Loucy (cell line): ENCODE results near the gene SLC35B3.
"Not testable (repeated sequence)": the region's sequence is repeated elsewhere in the genome, so short reads cannot be mapped to it uniquely, and the experiment has no call there.

Source experiments
- H2AFZ ChIP-seq: fragments of 200-600 bp; sonication (generic); 2 replicates; pipeline ENCODE4 v1.6.0; 2016; ENCODE audit warnings: antibody characterized with exemption, mild to moderate bottlenecking, low read length, moderate library complexity
- H3F3A ChIP-seq: fragments of 200-600 bp; 2 replicates; pipeline ENCODE4 v1.6.0; 2016; ENCODE audit warnings: antibody characterized with exemption, low read depth, mild to moderate bottlenecking
- H3K27me3 ChIP-seq: fragments of 200-600 bp; sonication (generic); 2 replicates; pipeline ENCODE4 v1.6.1; 2014; ENCODE audit warnings: low read length, mild to moderate bottlenecking; ENCODE audit not compliant: insufficient read depth, poor library complexity, severe bottlenecking
- H3K36me3 ChIP-seq: fragments of 200-600 bp; sonication (generic); 2 replicates; pipeline ENCODE4 v1.6.1; 2016; ENCODE audit warnings: low read length; ENCODE audit not compliant: insufficient read depth
- H3K4me1 ChIP-seq: fragments of 200-600 bp; sonication (generic); 2 replicates; pipeline ENCODE4 v1.5.1; 2014; ENCODE audit warnings: low read length, mild to moderate bottlenecking; ENCODE audit not compliant: insufficient read depth, poor library complexity, severe bottlenecking
- H3K4me2 ChIP-seq: fragments of 200-600 bp; sonication (generic); 2 replicates; pipeline ENCODE4 v1.6.0; 2014; ENCODE audit warnings: antibody characterized with exemption, low read length, low read depth, mild to moderate bottlenecking; ENCODE audit not compliant: poor library complexity, severe bottlenecking
- H3K4me3 ChIP-seq: fragments of 200-600 bp; sonication (generic); 2 replicates; pipeline ENCODE4 v1.5.1; 2014; ENCODE audit warnings: low read length, mild to moderate bottlenecking, mixed read lengths; ENCODE audit not compliant: poor library complexity, severe bottlenecking
- H3K79me2 ChIP-seq: fragments of 200-600 bp; sonication (generic); 2 replicates; pipeline ENCODE4 v1.6.1; 2014; ENCODE audit warnings: low read length; ENCODE audit not compliant: insufficient read depth
- H3K9ac ChIP-seq: fragments of 200-600 bp; sonication (generic); 2 replicates; pipeline ENCODE4 v1.6.0; 2014; ENCODE audit warnings: mild to moderate bottlenecking, low read depth, low read length, moderate library complexity; ENCODE audit not compliant: poor library complexity, severe bottlenecking
- H3K9me2 ChIP-seq: fragments of 200-600 bp; sonication (generic); replicated peaks from 2 replicates; pipeline ENCODE4 v1.6.1; 2016; ENCODE audit warnings: low read depth, low read length, mixed read lengths
- H3K9me3 ChIP-seq: fragments of 200-600 bp; sonication (generic); 2 replicates; pipeline ENCODE4 v1.6.1; 2014; ENCODE audit warnings: mild to moderate bottlenecking, antibody characterized with exemption, low read length, low read depth; ENCODE audit not compliant: insufficient read depth
- H4K20me1 ChIP-seq: fragments of 200-600 bp; sonication (generic); 2 replicates; pipeline ENCODE4 v1.6.0; 2014; ENCODE audit warnings: antibody characterized with exemption, low read length, mild to moderate bottlenecking; ENCODE audit not compliant: insufficient read depth, poor library complexity, severe bottlenecking
- CTCF ChIP-seq: fragments of 200-600 bp; sonication (generic); conservative IDR thresholded peaks from 2 replicates; pipeline ENCODE4 v1.5.1; 2014; ENCODE audit warnings: mild to moderate bottlenecking, antibody characterized with exemption, low read length
- EZH2phosphoT487 ChIP-seq: fragments of 200-600 bp; IDR thresholded peaks from 2 replicates; pipeline ENCODE4 v1.6.1; 2018; ENCODE audit warnings: antibody characterized with exemption, mild to moderate bottlenecking, moderate library complexity, borderline replicate concordance

SLC35B3 gene

GRCh38 chr6:8434727-8435092 is 635 bp downstream of the SLC35B3 start:
- Histone ChIP-seq H3K36me3 (no peaks in the 10 kb centered on the region), H3K27me3 (peaks cover 6% of the 10 kb centered on the region), H3K79me2 (peaks cover 28% of the 10 kb centered on the region), H3K4me3 (peak overlapping the region; percentile 92), H2AFZ (peak overlapping the region; percentile 87), H3K9ac (peak overlapping the region; percentile 92), H3K4me1 (peaks cover 24% of the 10 kb centered on the region), H3K9me2 (no peaks in the 10 kb centered on the region), H3K4me2 (peak overlapping the region; percentile 84), H3F3A (no peaks in the 10 kb centered on the region), H4K20me1 (no peaks in the 10 kb centered on the region), H3K9me3 (no peaks in the 10 kb centered on the region)
- TF ChIP-seq EZH2phosphoT487 (no peak), CTCF (no peak)

GRCh38 chr6:8432614-8433013 is 2.7 kb downstream of the SLC35B3 start:
- Histone ChIP-seq H3K4me3 (peak overlapping the region; percentile 92), H3K9ac (peak overlapping the region; percentile 4), H3K9me3 (no peaks in the 10 kb centered on the region), H3K4me1 (peaks cover 24% of the 10 kb centered on the region), H3K36me3 (no peaks in the 10 kb centered on the region), H3F3A (no peaks in the 10 kb centered on the region), H2AFZ (no peak overlapping the region), H3K9me2 (no peaks in the 10 kb centered on the region), H3K79me2 (peaks cover 28% of the 10 kb centered on the region), H3K27me3 (no peaks in the 10 kb centered on the region), H3K4me2 (peak overlapping the region; percentile 84), H4K20me1 (no peaks in the 10 kb centered on the region)
- no peak for TF ChIP-seq EZH2phosphoT487
- no peak for TF ChIP-seq CTCF

- Histone ChIP-seq H3K36me3 (peaks cover 4% of the 10 kb centered on the region; the same call in 1 of the 2 replicates), H3K4me1 (peaks cover 22% of the 10 kb centered on the region), H3F3A (no peaks in the 10 kb centered on the region), H4K20me1 (no peaks in the 10 kb centered on the region), H3K9me2 (no peaks in the 10 kb centered on the region), H3K9me3 (no peaks in the 10 kb centered on the region), H3K79me2 (peaks cover 25% of the 10 kb centered on the region), H2AFZ (no peak overlapping the region), H3K27me3 (no peaks in the 10 kb centered on the region), H3K4me2 (no peak overlapping the region), H3K4me3 (no peak overlapping the region), H3K9ac (no peak overlapping the region)
- TF ChIP-seq CTCF (no peak), EZH2phosphoT487 (no peak)
Measured at GRCh38 chr6:8429821-8430220, 5.5 kb downstream of the SLC35B3 start.

GRCh38 chr6:8426544-8426943 is 8.8 kb downstream of the SLC35B3 start:
- not testable (repeated sequence) for H2AFZ ChIP-seq, H3K4me2 ChIP-seq, H3K4me3 ChIP-seq, H3K36me3 ChIP-seq, H3K9me3 ChIP-seq, H3K79me2 ChIP-seq, H4K20me1 ChIP-seq, H3K9me2 ChIP-seq, H3K4me1 ChIP-seq, H3K27me3 ChIP-seq, H3F3A ChIP-seq, H3K9ac ChIP-seq
